SKM-1 (cell line): Measurements from ENCODE around the gene ALS2CL.
"Not testable (repeated sequence)": the region's sequence is repeated elsewhere in the genome, so short reads cannot be mapped to it uniquely, and the experiment has no call there.

Experiments used
- DNase-seq: peaks from one replicate; lab custom pipeline; 2025; ENCODE audit not compliant: unreplicated experiment; lab: John Stamatoyannopoulos, UW

Gene ALS2CL

GRCh38 chr3:46705022-46705530, 11.6 kb upstream of the ALS2CL start:
- no peak for DNase-seq

GRCh38 chr3:46704346-46704745, 10.9 kb upstream of the ALS2CL start:
- DNase-seq = not testable (repeated sequence)

- DNase-seq = no peak
These were observed 9.6 kb upstream of the ALS2CL start for GRCh38 chr3:46703013-46703520.

- DNase-seq = no peak
These were observed 8.9 kb upstream of the ALS2CL start for GRCh38 chr3:46702246-46703012.

GRCh38 chr3:46701181-46701939, 7.9 kb upstream of the ALS2CL start, which contains the start of gene TMIE:
Gene TMIE, plus strand, starts transcription at chr3:46701392. Its CDS starts 96 bp downstream, at chr3:46701488.
- DNase-seq = no peak

GRCh38 chr3:46700772-46701171, 7.3 kb upstream of the ALS2CL start:
- no peak for DNase-seq

GRCh38 chr3:46699676-46700523, 6.4 kb upstream of the ALS2CL start:
- peak; percentile 51 for DNase-seq

GRCh38 chr3:46695962-46696894, 2.7 kb upstream of the ALS2CL start:
- no peak for DNase-seq

- DNase-seq = peak; percentile 83
These were observed 1.9 kb upstream of the ALS2CL start for GRCh38 chr3:46695177-46695961.

- no peak for DNase-seq
These were observed 1.0 kb upstream of the ALS2CL start for GRCh38 chr3:46694520-46694919.

- DNase-seq = no peak
These were observed 380 bp upstream of the ALS2CL start for GRCh38 chr3:46693892-46694226.

GRCh38 chr3:46692566-46692990, 901 bp downstream of the ALS2CL start:
- no peak for DNase-seq

GRCh38 chr3:46690798-46691197, 2.7 kb downstream of the ALS2CL start:
- DNase-seq = no peak

- no peak for DNase-seq
These were observed 8.0 kb downstream of the ALS2CL start for GRCh38 chr3:46685446-46685845.

- DNase-seq = no peak
These were observed 8.6 kb downstream of the ALS2CL start for GRCh38 chr3:46684891-46685290.

GRCh38 chr3:46682974-46683373, 10.5 kb downstream of the ALS2CL start:
- DNase-seq = no peak

- DNase-seq = peak; percentile 30
These were observed 11.5 kb downstream of the ALS2CL start for GRCh38 chr3:46681856-46682540.

GRCh38 chr3:46681387-46681786, 12.1 kb downstream of the ALS2CL start:
- DNase-seq = no peak
